ENCODE measurements around the gene DYNC2LI1. TPM values are rescaled to one million over a fixed set of nuclear protein-coding genes. Genes with fewer than 3 reads are reported as not detected.

The DYNC2LI1 gene
- total RNA-seq, 1 donor from 2014 or later = 92.1 TPM

DNA sequence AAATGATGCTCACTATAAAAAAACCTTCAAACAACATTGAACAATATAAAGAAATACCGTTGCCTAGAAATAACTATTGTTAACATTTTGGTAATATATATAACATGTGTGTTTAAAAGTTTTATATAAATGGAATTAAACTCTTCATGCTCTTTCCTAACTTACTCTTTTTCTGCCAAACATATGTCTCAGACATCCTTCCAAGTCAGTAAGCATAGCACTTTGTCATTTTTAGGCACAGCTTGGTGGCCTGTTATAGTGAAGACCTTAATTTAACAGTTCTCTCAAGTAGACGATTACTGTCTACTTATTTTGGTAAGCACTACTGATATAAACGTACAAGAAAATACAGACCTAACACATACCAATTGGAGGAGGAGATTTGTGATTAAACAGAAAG is 40.9 kb downstream of the DYNC2LI1 start:
- no peaks in the 10 kb centered on the region for H3K9me3 ChIP-seq (ENCODE audit: low read depth)
- H3K4me1 ChIP-seq = no peaks in the 10 kb centered on the region
- no peak for DNase-seq (ENCODE audit: low spot score)
- Mint-ChIP-seq H3K36me3 (peaks cover 2% of the 10 kb centered on the region), H3K4me3 (no peak overlapping the region), H3K27me3 (ENCODE audit: insufficient read depth, low read depth) (peaks cover 2% of the 10 kb centered on the region), H3K27ac (no peak overlapping the region), H3K9me3 (no peaks in the 10 kb centered on the region), H3K4me1 (peaks cover 4% of the 10 kb centered on the region)
- no peak overlapping the region for H3K4me3 ChIP-seq
- H3K36me3 ChIP-seq = no peaks in the 10 kb centered on the region
- no peak overlapping the region for H3K27ac ChIP-seq
- H3K27me3 ChIP-seq = no peaks in the 10 kb centered on the region
- no peak overlapping the region for H3K9ac ChIP-seq
- H2AFZ ChIP-seq (replicated peaks) = no peak overlapping the region
- H3K79me2 ChIP-seq (ENCODE audit: low read depth) = no peaks in the 10 kb centered on the region
- H3F3A ChIP-seq (ENCODE audit: low read depth) = no peaks in the 10 kb centered on the region
- no peaks in the 10 kb centered on the region for H4K20me1 ChIP-seq (ENCODE audit: low read depth)
- H3K4me2 ChIP-seq = no peak overlapping the region
- TF ChIP-seq, protein P1, sequence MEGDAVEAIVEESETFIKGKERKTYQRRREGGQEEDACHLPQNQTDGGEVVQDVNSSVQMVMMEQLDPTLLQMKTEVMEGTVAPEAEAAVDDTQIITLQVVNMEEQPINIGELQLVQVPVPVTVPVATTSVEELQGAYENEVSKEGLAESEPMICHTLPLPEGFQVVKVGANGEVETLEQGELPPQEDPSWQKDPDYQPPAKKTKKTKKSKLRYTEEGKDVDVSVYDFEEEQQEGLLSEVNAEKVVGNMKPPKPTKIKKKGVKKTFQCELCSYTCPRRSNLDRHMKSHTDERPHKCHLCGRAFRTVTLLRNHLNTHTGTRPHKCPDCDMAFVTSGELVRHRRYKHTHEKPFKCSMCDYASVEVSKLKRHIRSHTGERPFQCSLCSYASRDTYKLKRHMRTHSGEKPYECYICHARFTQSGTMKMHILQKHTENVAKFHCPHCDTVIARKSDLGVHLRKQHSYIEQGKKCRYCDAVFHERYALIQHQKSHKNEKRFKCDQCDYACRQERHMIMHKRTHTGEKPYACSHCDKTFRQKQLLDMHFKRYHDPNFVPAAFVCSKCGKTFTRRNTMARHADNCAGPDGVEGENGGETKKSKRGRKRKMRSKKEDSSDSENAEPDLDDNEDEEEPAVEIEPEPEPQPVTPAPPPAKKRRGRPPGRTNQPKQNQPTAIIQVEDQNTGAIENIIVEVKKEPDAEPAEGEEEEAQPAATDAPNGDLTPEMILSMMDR (IDR thresholded peaks at IDR 0.05) = no peak

DNA sequence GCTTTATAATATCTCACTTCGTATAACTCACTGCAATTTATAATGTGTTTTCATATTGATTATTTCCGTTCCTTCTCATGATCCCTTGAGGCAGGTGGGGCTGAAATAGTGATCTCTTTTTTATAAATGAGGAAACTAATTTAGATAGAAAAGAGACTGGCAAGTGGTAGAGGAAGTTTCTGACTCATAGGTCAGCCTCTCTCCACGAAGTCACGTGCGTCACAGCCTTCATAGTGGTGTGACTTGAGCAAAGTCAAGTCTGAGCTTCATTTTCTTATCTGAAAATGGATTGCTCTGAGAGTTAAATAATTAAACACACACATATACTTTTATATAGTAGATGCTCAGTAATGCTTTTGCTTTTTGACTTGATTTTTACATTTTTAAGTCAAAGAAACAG is 44.9 kb downstream of the DYNC2LI1 start:
- Histone ChIP-seq H3K4me2 (no peak overlapping the region), H3K4me1 (no peaks in the 10 kb centered on the region), H3K9me3 (ENCODE audit: low read depth) (no peaks in the 10 kb centered on the region), H4K20me1 (ENCODE audit: low read depth) (no peaks in the 10 kb centered on the region), H2AFZ (replicated peaks) (no peak overlapping the region), H3K4me3 (no peak overlapping the region), H3F3A (ENCODE audit: low read depth) (no peaks in the 10 kb centered on the region), H3K27me3 (no peaks in the 10 kb centered on the region), H3K9ac (no peak overlapping the region), H3K79me2 (ENCODE audit: low read depth) (no peaks in the 10 kb centered on the region), H3K36me3 (no peaks in the 10 kb centered on the region), H3K27ac (no peak overlapping the region)
- no peak overlapping the region for H3K27ac Mint-ChIP-seq
- H3K9me3 Mint-ChIP-seq = no peaks in the 10 kb centered on the region
- no peak overlapping the region for H3K4me3 Mint-ChIP-seq
- H3K27me3 Mint-ChIP-seq (ENCODE audit: insufficient read depth, low read depth) = peaks cover 2% of the 10 kb centered on the region
- DNase-seq (ENCODE audit: low spot score) = no peak
- H3K36me3 Mint-ChIP-seq = peaks cover 2% of the 10 kb centered on the region
- TF ChIP-seq EZH2phosphoT487 (IDR thresholded peaks at IDR 0.05) = no peak
- H3K4me1 Mint-ChIP-seq = peaks cover 4% of the 10 kb centered on the region

DNA sequence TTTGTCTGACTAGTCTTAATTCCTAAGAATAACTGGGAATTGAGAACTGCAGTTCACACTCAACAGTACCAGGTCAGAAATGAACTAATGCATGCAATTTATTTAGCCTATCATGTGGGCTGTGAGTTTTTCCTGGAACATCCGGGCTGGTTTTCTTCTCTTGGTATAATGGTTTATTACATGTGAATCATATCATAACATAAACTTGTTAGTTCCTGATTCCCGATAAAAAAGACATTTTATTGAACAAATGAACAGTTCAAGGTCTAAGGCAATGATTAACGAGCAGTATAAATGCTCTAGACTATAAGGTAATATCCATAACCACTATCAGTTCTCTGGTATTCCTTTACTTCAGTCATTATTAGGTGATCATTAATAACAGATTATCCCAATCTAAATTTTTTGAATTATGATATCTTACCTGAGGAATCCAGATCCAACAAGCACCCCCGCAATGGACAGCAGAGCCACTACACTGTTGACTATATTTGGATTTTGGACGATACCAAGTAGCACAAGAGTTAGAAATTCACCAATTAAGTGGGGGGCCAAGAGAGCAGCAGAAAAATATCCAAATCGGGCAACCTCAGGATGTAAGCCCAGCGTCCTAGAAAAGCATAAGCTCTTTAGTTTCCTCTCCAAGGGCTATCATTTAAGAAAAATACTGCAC is 45.8 kb downstream of the DYNC2LI1 start:
- DNase-seq (ENCODE audit: low spot score) = no peak

DNA sequence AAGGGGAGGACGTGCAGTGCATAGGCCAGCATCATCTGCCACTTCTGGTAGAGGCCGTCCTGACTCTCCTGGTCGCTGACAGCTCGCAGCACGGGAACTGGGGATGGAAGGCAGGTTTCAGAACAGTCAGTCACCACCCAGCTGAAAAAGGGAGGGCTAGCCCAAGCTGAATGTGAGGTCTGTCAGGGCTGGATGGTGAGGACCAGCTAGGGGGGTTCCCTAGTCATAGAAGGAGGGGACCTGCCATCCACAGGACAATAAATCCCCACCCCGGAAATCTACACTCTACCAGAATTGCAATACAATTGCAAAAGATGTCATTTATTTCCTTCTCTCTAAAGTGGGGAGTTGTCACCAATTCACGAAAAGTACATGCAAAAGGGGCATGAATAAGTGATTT is 49.0 kb downstream of the DYNC2LI1 start:
- Histone ChIP-seq H3K4me3 (no peak overlapping the region), H4K20me1 (ENCODE audit: low read depth) (no peaks in the 10 kb centered on the region), H3K4me2 (no peak overlapping the region), H3K79me2 (ENCODE audit: low read depth) (no peaks in the 10 kb centered on the region), H3K4me1 (no peaks in the 10 kb centered on the region), H3K9ac (no peak overlapping the region), H3F3A (ENCODE audit: low read depth) (no peaks in the 10 kb centered on the region), H3K27ac (no peak overlapping the region), H3K9me3 (ENCODE audit: low read depth) (no peaks in the 10 kb centered on the region), H2AFZ (replicated peaks) (no peak overlapping the region), H3K36me3 (no peaks in the 10 kb centered on the region), H3K27me3 (no peaks in the 10 kb centered on the region)
- Mint-ChIP-seq H3K4me3 (no peak overlapping the region), H3K36me3 (no peaks in the 10 kb centered on the region), H3K27ac (no peak overlapping the region), H3K4me1 (no peaks in the 10 kb centered on the region), H3K9me3 (no peaks in the 10 kb centered on the region), H3K27me3 (ENCODE audit: insufficient read depth, low read depth) (no peaks in the 10 kb centered on the region)
- TF ChIP-seq, protein P1 (IDR thresholded peaks at IDR 0.05) = no peak
- DNase-seq (ENCODE audit: low spot score) = no peak

More for the DNA sequence above, 45.8 kb downstream of the DYNC2LI1 start:
- no peaks in the 10 kb centered on the region for H3F3A ChIP-seq (ENCODE audit: low read depth)
- no peaks in the 10 kb centered on the region for H3K9me3 ChIP-seq (ENCODE audit: low read depth)
- no peak overlapping the region for H3K4me2 ChIP-seq
- H3K27ac ChIP-seq = no peak overlapping the region
- H3K27me3 ChIP-seq = no peaks in the 10 kb centered on the region
- H3K9ac ChIP-seq = no peak overlapping the region
- H3K27me3 Mint-ChIP-seq (ENCODE audit: insufficient read depth, low read depth) = peaks cover 2% of the 10 kb centered on the region
- peaks cover 2% of the 10 kb centered on the region for H3K36me3 Mint-ChIP-seq
- H3K4me3 Mint-ChIP-seq = no peak overlapping the region
- H3K9me3 Mint-ChIP-seq = no peaks in the 10 kb centered on the region
- no peak overlapping the region for H2AFZ ChIP-seq (replicated peaks)
- no peak for TF ChIP-seq EZH2 (IDR thresholded peaks at IDR 0.05)
- H3K4me1 ChIP-seq = no peaks in the 10 kb centered on the region
- H3K79me2 ChIP-seq (ENCODE audit: low read depth) = no peaks in the 10 kb centered on the region
- H3K27ac Mint-ChIP-seq = no peak overlapping the region
- no peaks in the 10 kb centered on the region for H3K36me3 ChIP-seq
- no peak overlapping the region for H3K4me3 ChIP-seq
- H3K4me1 Mint-ChIP-seq = peaks cover 4% of the 10 kb centered on the region
- no peaks in the 10 kb centered on the region for H4K20me1 ChIP-seq (ENCODE audit: low read depth)

All from neural progenitor cell (in vitro differentiated cells).